Fibroblast of pulmonary artery (primary cell): ENCODE data around the gene TDRD1.

Source experiments
- DNase-seq: peaks from one replicate; pipeline ENCODE4 v3.0.0-alpha.2; 2010; ENCODE audit warnings: low read depth
- H3K4me3 ChIP-seq: replicated peaks from 2 replicates; pipeline ENCODE4 v1.5.1; 2011; ENCODE audit warnings: low read depth, mild to moderate bottlenecking, control low read depth, low read length, moderate library complexity
- CTCF ChIP-seq: IDR thresholded peaks from 2 replicates; pipeline ENCODE4 v1.5.1; 2011; ENCODE audit warnings: mild to moderate bottlenecking, control low read depth, low read length, inconsistent platforms; ENCODE audit errors: missing control alignments

The TDRD1 gene

GRCh38 chr10:114242235-114242634 lies 63.1 kb downstream of the TDRD1 start:
- H3K4me3 ChIP-seq: no peak overlapping the region
- no peak for DNase-seq
- TF ChIP-seq CTCF: no peak

- no peak for TF ChIP-seq CTCF
- no peak overlapping the region for H3K4me3 ChIP-seq
- no peak for DNase-seq
These were observed 64.5 kb downstream of the TDRD1 start for GRCh38 chr10:114243661-114244060.

GRCh38 chr10:114244126-114244525 lies 65.0 kb downstream of the TDRD1 start:
- no peak for DNase-seq
- TF ChIP-seq CTCF: no peak
- no peak overlapping the region for H3K4me3 ChIP-seq

- no peak overlapping the region for H3K4me3 ChIP-seq
- no peak for DNase-seq
- TF ChIP-seq CTCF: no peak
These were observed 66.1 kb downstream of the TDRD1 start for GRCh38 chr10:114245121-114245791.

GRCh38 chr10:114246679-114247305 lies 67.6 kb downstream of the TDRD1 start:
- no peak overlapping the region for H3K4me3 ChIP-seq
- DNase-seq: no peak
- TF ChIP-seq CTCF: no peak

- TF ChIP-seq CTCF: no peak
- no peak for DNase-seq
- no peak overlapping the region for H3K4me3 ChIP-seq
These were observed 71.1 kb downstream of the TDRD1 start for GRCh38 chr10:114250236-114250635.

GRCh38 chr10:114250716-114251115 lies 71.6 kb downstream of the TDRD1 start:
- no peak for DNase-seq
- TF ChIP-seq CTCF: no peak

More at GRCh38 chr10:114250716-114251115, 71.6 kb downstream of the TDRD1 start:
- H3K4me3 ChIP-seq: no peak overlapping the region
